ENCODE data around the gene TTI1. TPM values are rescaled to one million over a fixed set of nuclear protein-coding genes. Genes with fewer than 3 reads are reported as not detected.

TTI1 gene
- total and polyA plus RNA-seq, 2 experiments from 2014 or later = 15.1 TPM

GRCh38 chr20:38050686-38051085, 17.4 kb upstream of the TTI1 start:
- TF ChIP-seq CTCF (IDR thresholded peaks at IDR 0.05; ENCODE audit: poor library complexity) = no peak
- TF ChIP-seq EZH2phosphoT487 (IDR thresholded peaks at IDR 0.05; ENCODE audit: low read depth, severe bottlenecking, unreplicated experiment) = no peak
- no peak for TF ChIP-seq EZH2 (IDR thresholded peaks at IDR 0.05; ENCODE audit: borderline replicate concordance)
- peaks cover 29% of the 10 kb centered on the region for H4K20me1 ChIP-seq (ENCODE audit: insufficient read depth, poor library complexity, severe bottlenecking)
- no peak overlapping the region for H2AFZ ChIP-seq
- H3K9me2 ChIP-seq (replicated peaks; ENCODE audit: insufficient read depth) = no peaks in the 10 kb centered on the region
- no peaks in the 10 kb centered on the region for H3K4me1 ChIP-seq (ENCODE audit: insufficient read depth)
- H3K4me3 ChIP-seq = no peak overlapping the region
- no peaks in the 10 kb centered on the region for H3K36me3 ChIP-seq (replicated peaks; ENCODE audit: insufficient read depth, low read depth)
- DNase-seq (ENCODE audit: low spot score) = no peak
- no peak overlapping the region for H3K4me2 ChIP-seq
- 89% methylated on average over 1 of the region's 1 CpG for WGBS (ENCODE audit: low lambda C conversion rate, missing lambda C conversion rate)
- no peaks in the 10 kb centered on the region for H3K27me3 ChIP-seq
- H3K27ac ChIP-seq = peak overlapping the region; percentile 17
- peaks cover 93% of the 10 kb centered on the region for H3K79me2 ChIP-seq
- H3K9me3 ChIP-seq (ENCODE audit: low read depth) = no peaks in the 10 kb centered on the region

- Histone ChIP-seq H3K36me3 (replicated peaks; ENCODE audit: insufficient read depth, low read depth) (no peaks in the 10 kb centered on the region), H2AFZ (no peak overlapping the region), H3K9me2 (replicated peaks; ENCODE audit: insufficient read depth) (no peaks in the 10 kb centered on the region), H3K27ac (peak overlapping the region; percentile 22), H3K4me2 (no peak overlapping the region), H3K27me3 (no peaks in the 10 kb centered on the region), H3K4me3 (no peak overlapping the region), H3K9me3 (ENCODE audit: low read depth) (no peaks in the 10 kb centered on the region), H3K4me1 (ENCODE audit: insufficient read depth) (no peaks in the 10 kb centered on the region), H4K20me1 (ENCODE audit: insufficient read depth, poor library complexity, severe bottlenecking) (peaks cover 27% of the 10 kb centered on the region), H3K79me2 (peaks cover 93% of the 10 kb centered on the region)
- TF ChIP-seq EZH2phosphoT487 (IDR thresholded peaks at IDR 0.05; ENCODE audit: low read depth, severe bottlenecking, unreplicated experiment) (no peak), CTCF (IDR thresholded peaks at IDR 0.05; ENCODE audit: poor library complexity) (no peak), EZH2 (IDR thresholded peaks at IDR 0.05; ENCODE audit: borderline replicate concordance) (no peak)
- 61% methylated on average over 3 of the region's 3 CpGs for WGBS (ENCODE audit: low lambda C conversion rate, missing lambda C conversion rate)
- no peak for DNase-seq (ENCODE audit: low spot score)
Measured at GRCh38 chr20:38049800-38050199, 16.5 kb upstream of the TTI1 start.

DNA sequence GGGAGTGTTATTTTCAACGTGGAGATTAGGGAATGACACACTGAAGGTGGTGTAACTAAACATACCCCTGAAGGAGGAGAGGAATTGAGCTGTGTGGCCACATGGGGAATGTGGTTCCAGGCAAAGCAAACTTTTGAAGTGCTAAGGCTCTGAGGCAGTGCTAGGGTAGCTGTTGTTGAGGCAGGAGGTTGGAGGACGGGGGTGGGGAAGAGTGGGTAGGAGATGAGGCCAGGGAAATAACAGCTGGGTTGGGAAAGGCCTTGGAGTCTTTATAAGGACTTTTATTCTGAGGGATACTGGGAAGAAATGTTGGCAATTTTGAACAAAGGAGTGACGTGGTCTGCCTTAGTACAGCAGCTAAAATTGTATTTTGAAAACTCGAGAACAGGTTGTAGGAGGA, 13.3 kb upstream of the TTI1 start:
- no peak overlapping the region for H3K27ac ChIP-seq
- no peaks in the 10 kb centered on the region for H3K36me3 ChIP-seq (replicated peaks; ENCODE audit: insufficient read depth, low read depth)
- TF ChIP-seq EZH2phosphoT487 (IDR thresholded peaks at IDR 0.05; ENCODE audit: low read depth, severe bottlenecking, unreplicated experiment) (no peak), CTCF (IDR thresholded peaks at IDR 0.05; ENCODE audit: poor library complexity) (no peak), EZH2 (IDR thresholded peaks at IDR 0.05; ENCODE audit: borderline replicate concordance) (no peak)
- H3K9me3 ChIP-seq (ENCODE audit: low read depth) = no peaks in the 10 kb centered on the region
- WGBS (ENCODE audit: low lambda C conversion rate, missing lambda C conversion rate) = 80% methylated on average over 4 of the region's 4 CpGs
- no peak overlapping the region for H3K4me3 ChIP-seq
- H3K79me2 ChIP-seq = peaks cover 93% of the 10 kb centered on the region
- H2AFZ ChIP-seq = no peak overlapping the region
- no peaks in the 10 kb centered on the region for H3K9me2 ChIP-seq (replicated peaks; ENCODE audit: insufficient read depth)
- H4K20me1 ChIP-seq (ENCODE audit: insufficient read depth, poor library complexity, severe bottlenecking) = peaks cover 18% of the 10 kb centered on the region
- DNase-seq (ENCODE audit: low spot score) = no peak
- H3K4me1 ChIP-seq (ENCODE audit: insufficient read depth) = no peaks in the 10 kb centered on the region
- H3K27me3 ChIP-seq = no peaks in the 10 kb centered on the region
- no peak overlapping the region for H3K4me2 ChIP-seq

DNA sequence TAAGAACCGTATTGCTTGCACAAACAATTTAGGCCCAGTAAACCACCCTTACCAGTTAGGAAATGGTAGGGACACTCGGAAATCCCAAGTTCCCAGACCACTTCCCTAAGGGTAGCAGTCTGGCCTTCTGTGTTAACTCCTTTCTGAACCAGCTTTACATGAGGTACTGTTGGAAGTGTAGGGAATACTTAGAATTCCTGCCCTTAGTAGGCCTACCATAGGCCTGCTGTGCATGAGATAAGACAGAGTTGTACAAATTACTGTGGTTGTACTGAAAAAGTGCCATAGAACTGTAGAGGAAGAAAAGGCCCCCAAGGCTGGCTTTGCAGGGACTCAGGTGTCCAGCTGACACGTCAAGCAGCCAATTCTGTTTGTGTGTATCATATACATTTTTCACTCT, 11.4 kb upstream of the TTI1 start:
- Histone ChIP-seq H4K20me1 (ENCODE audit: insufficient read depth, poor library complexity, severe bottlenecking) (peaks cover 7% of the 10 kb centered on the region), H3K4me1 (ENCODE audit: insufficient read depth) (no peaks in the 10 kb centered on the region), H3K27me3 (no peaks in the 10 kb centered on the region), H3K4me2 (no peak overlapping the region), H3K79me2 (peaks cover 93% of the 10 kb centered on the region), H3K36me3 (replicated peaks; ENCODE audit: insufficient read depth, low read depth) (no peaks in the 10 kb centered on the region), H3K4me3 (no peak overlapping the region), H3K27ac (no peak overlapping the region), H3K9me2 (replicated peaks; ENCODE audit: insufficient read depth) (no peaks in the 10 kb centered on the region), H2AFZ (no peak overlapping the region), H3K9me3 (ENCODE audit: low read depth) (no peaks in the 10 kb centered on the region)
- no peak for TF ChIP-seq EZH2phosphoT487 (IDR thresholded peaks at IDR 0.05; ENCODE audit: low read depth, severe bottlenecking, unreplicated experiment)
- TF ChIP-seq EZH2 (IDR thresholded peaks at IDR 0.05; ENCODE audit: borderline replicate concordance) = no peak
- no peak for TF ChIP-seq CTCF (IDR thresholded peaks at IDR 0.05; ENCODE audit: poor library complexity)
- no peak for DNase-seq (ENCODE audit: low spot score)
- 88% methylated on average over 3 of the region's 3 CpGs for WGBS (ENCODE audit: low lambda C conversion rate, missing lambda C conversion rate)

All from hepatocyte (in vitro differentiated cells).